Loucy (cell line): Measurements from ENCODE around the gene TTPAL.

ENCODE experiments used
- EZH2phosphoT487 ChIP-seq: fragments of 200-600 bp; IDR thresholded peaks from 2 replicates; pipeline ENCODE4 v1.6.1; 2018; ENCODE audit warnings: antibody characterized with exemption, mild to moderate bottlenecking, moderate library complexity, borderline replicate concordance
- TF ChIP-seq, protein P1 (sequence below): fragments of 200-600 bp; sonication (generic); conservative IDR thresholded peaks from 2 replicates; pipeline ENCODE4 v1.5.1; 2014; ENCODE audit warnings: mild to moderate bottlenecking, antibody characterized with exemption, low read length

DNA sequence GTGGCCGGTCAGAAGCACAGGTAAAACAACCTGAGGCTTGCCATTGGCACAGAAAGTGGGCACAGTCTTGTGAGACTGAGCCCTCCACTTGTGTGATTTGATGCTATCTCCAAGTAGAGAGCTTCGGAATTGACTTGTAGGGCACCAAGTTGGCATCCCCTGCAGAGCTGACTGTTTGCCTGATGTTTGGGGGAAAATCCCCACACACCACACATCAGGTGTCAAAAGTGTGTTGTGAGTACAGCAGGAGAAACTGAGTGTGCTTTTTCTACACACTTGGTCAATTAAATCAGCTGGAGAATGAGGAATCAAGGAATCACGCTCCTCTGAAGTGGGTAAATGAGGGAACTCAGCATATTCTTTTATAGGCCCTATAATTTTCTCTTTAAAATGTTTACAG is 45.2 kb downstream of the TTPAL start:
- TF ChIP-seq, protein P1, sequence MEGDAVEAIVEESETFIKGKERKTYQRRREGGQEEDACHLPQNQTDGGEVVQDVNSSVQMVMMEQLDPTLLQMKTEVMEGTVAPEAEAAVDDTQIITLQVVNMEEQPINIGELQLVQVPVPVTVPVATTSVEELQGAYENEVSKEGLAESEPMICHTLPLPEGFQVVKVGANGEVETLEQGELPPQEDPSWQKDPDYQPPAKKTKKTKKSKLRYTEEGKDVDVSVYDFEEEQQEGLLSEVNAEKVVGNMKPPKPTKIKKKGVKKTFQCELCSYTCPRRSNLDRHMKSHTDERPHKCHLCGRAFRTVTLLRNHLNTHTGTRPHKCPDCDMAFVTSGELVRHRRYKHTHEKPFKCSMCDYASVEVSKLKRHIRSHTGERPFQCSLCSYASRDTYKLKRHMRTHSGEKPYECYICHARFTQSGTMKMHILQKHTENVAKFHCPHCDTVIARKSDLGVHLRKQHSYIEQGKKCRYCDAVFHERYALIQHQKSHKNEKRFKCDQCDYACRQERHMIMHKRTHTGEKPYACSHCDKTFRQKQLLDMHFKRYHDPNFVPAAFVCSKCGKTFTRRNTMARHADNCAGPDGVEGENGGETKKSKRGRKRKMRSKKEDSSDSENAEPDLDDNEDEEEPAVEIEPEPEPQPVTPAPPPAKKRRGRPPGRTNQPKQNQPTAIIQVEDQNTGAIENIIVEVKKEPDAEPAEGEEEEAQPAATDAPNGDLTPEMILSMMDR: no peak
- no peak for TF ChIP-seq EZH2phosphoT487
